Measurements from ENCODE around the gene STAG1. TPM values are rescaled to one million over a fixed set of nuclear protein-coding genes. Genes with fewer than 3 reads are reported as not detected.
A peak's percentile ranks its signal among the peaks of the same experiment; 100 is the strongest.
"Not testable (repeated sequence)": the region's sequence is repeated elsewhere in the genome, so short reads cannot be mapped to it uniquely, and the experiment has no call there.

STAG1 gene
- total RNA-seq, 6 experiments from 2014 or later = 33.7 to 45.3 (median 43.8) TPM

GRCh38 chr3:136498919-136499447 lies 253.2 kb downstream of the STAG1 start:
- Mint-ChIP-seq H3K4me1 (ENCODE audit: low read depth) (peaks cover 5% of the 10 kb centered on the region), H3K36me3 (ENCODE audit: low read depth) (peaks cover 15% of the 10 kb centered on the region), H3K9me3 (no peaks in the 10 kb centered on the region), H3K4me3 (no peak overlapping the region), H3K27me3 (ENCODE audit: insufficient read depth) (no peaks in the 10 kb centered on the region), H3K27ac (no peak overlapping the region)
- TF ChIP-seq, protein P1, sequence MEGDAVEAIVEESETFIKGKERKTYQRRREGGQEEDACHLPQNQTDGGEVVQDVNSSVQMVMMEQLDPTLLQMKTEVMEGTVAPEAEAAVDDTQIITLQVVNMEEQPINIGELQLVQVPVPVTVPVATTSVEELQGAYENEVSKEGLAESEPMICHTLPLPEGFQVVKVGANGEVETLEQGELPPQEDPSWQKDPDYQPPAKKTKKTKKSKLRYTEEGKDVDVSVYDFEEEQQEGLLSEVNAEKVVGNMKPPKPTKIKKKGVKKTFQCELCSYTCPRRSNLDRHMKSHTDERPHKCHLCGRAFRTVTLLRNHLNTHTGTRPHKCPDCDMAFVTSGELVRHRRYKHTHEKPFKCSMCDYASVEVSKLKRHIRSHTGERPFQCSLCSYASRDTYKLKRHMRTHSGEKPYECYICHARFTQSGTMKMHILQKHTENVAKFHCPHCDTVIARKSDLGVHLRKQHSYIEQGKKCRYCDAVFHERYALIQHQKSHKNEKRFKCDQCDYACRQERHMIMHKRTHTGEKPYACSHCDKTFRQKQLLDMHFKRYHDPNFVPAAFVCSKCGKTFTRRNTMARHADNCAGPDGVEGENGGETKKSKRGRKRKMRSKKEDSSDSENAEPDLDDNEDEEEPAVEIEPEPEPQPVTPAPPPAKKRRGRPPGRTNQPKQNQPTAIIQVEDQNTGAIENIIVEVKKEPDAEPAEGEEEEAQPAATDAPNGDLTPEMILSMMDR (IDR thresholded peaks at IDR 0.05) = no peak
- no peak for DNase-seq

DNA sequence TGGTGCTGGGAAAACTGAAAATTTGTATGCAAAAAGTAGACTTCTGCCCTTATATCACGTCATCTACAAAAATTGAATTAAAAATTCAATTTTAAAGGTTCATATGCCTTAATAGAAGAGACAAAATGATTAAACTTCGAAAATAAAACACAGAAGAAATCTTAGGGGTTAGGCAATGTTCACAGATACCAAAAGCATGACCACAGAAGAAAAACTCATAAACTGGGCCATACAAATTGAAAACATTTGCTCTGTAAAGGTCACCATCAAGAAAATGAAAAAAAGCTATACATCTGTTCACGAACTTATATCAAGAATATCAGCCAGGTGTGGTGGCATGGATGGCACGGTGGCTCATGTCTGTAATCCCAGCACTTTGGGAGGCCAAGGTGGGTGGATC lies 257.0 kb downstream of the STAG1 start:
- H3K9me3 Mint-ChIP-seq = no peaks in the 10 kb centered on the region
- no peak overlapping the region for H3K4me3 Mint-ChIP-seq
- peaks cover 35% of the 10 kb centered on the region for H3K36me3 Mint-ChIP-seq (ENCODE audit: low read depth)
- TF ChIP-seq, protein P1 (IDR thresholded peaks at IDR 0.05) = no peak
- H3K4me1 Mint-ChIP-seq (ENCODE audit: low read depth) = peaks cover 22% of the 10 kb centered on the region
- H3K27me3 Mint-ChIP-seq (ENCODE audit: insufficient read depth) = no peaks in the 10 kb centered on the region
- H3K27ac Mint-ChIP-seq = no peak overlapping the region
- no peak for DNase-seq

DNA sequence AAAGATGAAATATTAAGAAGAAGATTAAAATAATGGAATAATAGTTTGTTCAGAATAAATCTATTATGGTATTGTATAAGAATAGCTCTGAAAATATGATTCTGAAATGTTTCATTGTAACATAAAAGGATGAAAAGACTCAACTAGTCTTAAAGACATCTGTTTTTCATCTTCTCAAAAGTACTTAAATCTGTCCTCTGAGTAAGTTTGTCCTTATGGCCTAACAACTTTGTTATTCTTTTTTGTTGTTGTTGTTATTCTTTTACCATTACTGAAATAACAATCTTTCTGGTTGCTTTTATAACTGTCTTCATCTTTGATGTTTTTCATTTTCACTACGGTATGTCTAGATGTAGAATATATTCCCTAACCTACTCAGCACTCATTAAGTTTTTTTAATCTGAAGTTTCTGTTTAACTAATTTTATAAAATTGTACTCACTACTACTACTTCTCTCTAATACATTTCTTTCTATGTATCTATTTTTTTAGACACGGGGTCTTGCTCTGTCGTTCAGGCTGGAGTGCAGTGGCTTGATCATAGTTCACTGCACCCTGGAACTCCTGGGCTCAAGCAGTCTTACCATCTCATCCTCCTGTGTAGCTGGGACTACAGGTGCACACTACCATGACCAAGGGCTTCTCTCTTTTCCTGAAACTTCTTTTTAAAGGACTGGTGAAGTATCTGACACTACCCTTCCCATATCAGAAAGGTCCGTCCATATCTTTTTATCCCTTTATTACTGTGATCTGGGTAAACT lies 261.4 kb downstream of the STAG1 start:
- Mint-ChIP-seq H3K27ac (no peak overlapping the region; the same call in 1 of the 2 replicates), H3K9me3 (peaks cover under 1% of the 10 kb centered on the region; the same call in 1 of the 2 replicates), H3K4me1 (ENCODE audit: low read depth) (peaks cover 26% of the 10 kb centered on the region), H3K27me3 (ENCODE audit: insufficient read depth) (no peaks in the 10 kb centered on the region), H3K36me3 (ENCODE audit: low read depth) (peaks cover 51% of the 10 kb centered on the region), H3K4me3 (no peak overlapping the region)
- TF ChIP-seq, protein P1 (IDR thresholded peaks at IDR 0.05) = no peak
- DNase-seq = no peak

- Mint-ChIP-seq H3K4me1 (ENCODE audit: low read depth) (peaks cover 8% of the 10 kb centered on the region), H3K27ac (no peak overlapping the region), H3K4me3 (no peak overlapping the region), H3K27me3 (ENCODE audit: insufficient read depth) (no peaks in the 10 kb centered on the region), H3K9me3 (peaks cover 6% of the 10 kb centered on the region), H3K36me3 (ENCODE audit: low read depth) (peaks cover 29% of the 10 kb centered on the region)
- TF ChIP-seq, protein P1 (IDR thresholded peaks at IDR 0.05) = no peak
- DNase-seq = no peak
These were observed 266.4 kb downstream of the STAG1 start for GRCh38 chr3:136485777-136486176.

- Mint-ChIP-seq H3K9me3 (no peaks in the 10 kb centered on the region), H3K27me3 (ENCODE audit: insufficient read depth) (no peaks in the 10 kb centered on the region; the same call in 1 of the 2 replicates), H3K36me3 (ENCODE audit: low read depth) (peaks cover 28% of the 10 kb centered on the region), H3K4me3 (no peak overlapping the region), H3K4me1 (ENCODE audit: low read depth) (peaks cover 57% of the 10 kb centered on the region), H3K27ac (peak overlapping the region; percentile 95)
- TF ChIP-seq, protein P1 (IDR thresholded peaks at IDR 0.05) = no peak
- DNase-seq = no peak
These were observed 275.9 kb downstream of the STAG1 start for GRCh38 chr3:136476280-136476679.

DNA sequence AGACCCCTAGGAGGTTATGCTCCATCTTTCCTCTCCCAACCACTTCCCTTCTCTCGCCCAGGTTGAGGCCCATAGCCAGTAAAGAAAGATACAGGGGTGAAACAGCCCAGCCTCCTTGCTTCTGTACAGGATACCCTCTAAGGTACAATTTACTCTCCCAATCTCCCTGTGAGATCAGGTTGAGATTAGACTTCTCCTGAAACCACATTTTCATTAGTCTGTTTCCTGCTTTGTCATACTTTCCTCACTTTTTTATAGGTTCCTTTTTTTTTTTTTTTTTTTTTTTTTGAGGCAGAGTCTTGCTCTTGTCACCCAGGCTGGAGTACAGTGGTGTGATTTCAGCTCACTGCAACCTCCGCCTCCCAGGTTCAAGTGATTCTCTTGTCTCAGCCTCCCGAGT lies 277.3 kb downstream of the STAG1 start:
- H3K4me1 Mint-ChIP-seq (ENCODE audit: low read depth) = peaks cover 59% of the 10 kb centered on the region
- peaks cover 39% of the 10 kb centered on the region for H3K36me3 Mint-ChIP-seq (ENCODE audit: low read depth)
- H3K27me3 Mint-ChIP-seq (ENCODE audit: insufficient read depth) = not testable (repeated sequence)

More for the DNA sequence above, 277.3 kb downstream of the STAG1 start:
- peak; percentile 21 for DNase-seq
- peak overlapping the region; percentile 65 for H3K4me3 Mint-ChIP-seq
- not testable (repeated sequence) for H3K9me3 Mint-ChIP-seq
- peak overlapping the region; percentile 95 for H3K27ac Mint-ChIP-seq

Measured in HFFc6 (cell line).